ENCODE results near the gene AFF3.

- TF ChIP-seq POLR2AphosphoS5 (IDR thresholded peaks at IDR 0.05; ENCODE audit: low read depth, low read length) (no peak), TAF1 (IDR thresholded peaks at IDR 0.05; ENCODE audit: borderline replicate concordance, insufficient read depth, low read length) (no peak), REST (IDR thresholded peaks at IDR 0.05; ENCODE audit: insufficient read depth in 1 of 2, low read depth in 2 of 2, low read length in 2 of 2) (no peak), SIN3A (IDR thresholded peaks at IDR 0.05; ENCODE audit: borderline replicate concordance, insufficient read depth, low read length) (no peak), FOXP2 (optimal IDR thresholded peaks at IDR 0.05; ENCODE audit: borderline replicate concordance, extremely low read depth, extremely low read length, insufficient read depth) (no peak)
These were observed 588.2 kb downstream of the AFF3 start for GRCh38 chr2:99554238-99554637.

All from PFSK-1 (cell line).